GM12878 (cell line): ENCODE data around the gene MYO18B. TPM values are rescaled to one million over a fixed set of nuclear protein-coding genes. Genes with fewer than 3 reads are reported as not detected.

Experiments
- ATAC-seq: fragments of 200-7000 bp; cut with Tn5 transposase; 3 replicates; pipeline ENCODE4 v1.9.1; 2020; ENCODE audit warnings: mild to moderate bottlenecking, moderate library complexity
- BruUV-seq: library from RNA; stranded (reverse); fragments of 400-500 nt; replicated peaks from 2 replicates; lab custom pipeline; 2021; lab: Mats Ljungman, UMichigan
- CTCF ChIA-PET: fragments of 300-600 bp; sonication (Branson Sonifier 250); formaldehyde crosslinking; extraction: SDS; loops from one replicate; lab custom pipeline; 2021; ENCODE audit warnings: inconsistent platforms; lab: Yijun Ruan, JAX
- POLR2A ChIA-PET: fragments of 350-600 bp; formaldehyde crosslinking; extraction: SDS; loops from one replicate; lab custom pipeline; 2021; ENCODE audit warnings: inconsistent platforms; lab: Charles Lee
- RAD21 ChIA-PET: fragments of 300-600 bp; sonication (Branson Sonifier 250); formaldehyde crosslinking; loops from one replicate; lab custom pipeline; 2023; ENCODE audit warnings: antibody characterized with exemption; ENCODE audit not compliant: unreplicated experiment; lab: Charles Lee
- SMC1A ChIA-PET: fragments of 300-600 bp; sonication (Branson Sonifier 250); formaldehyde crosslinking; loops from one replicate; lab custom pipeline; 2023; ENCODE audit not compliant: unreplicated experiment, uncharacterized antibody; lab: Charles Lee
- DNase-seq: peaks from one replicate; pipeline ENCODE4 v3.0.0-alpha.2; 2011; ENCODE audit warnings: low read depth, low spot score
- FAIRE-seq: peaks from 3 replicates; lab custom pipeline; 2011; peaks lifted over from hg19 to GRCh38; lab: Jason Lieb, UNC
- H2AFZ ChIP-seq: 2 replicates; pipeline ENCODE4 v1.6.0; 2011; ENCODE audit warnings: low read depth, low read length, control low read depth; ENCODE audit not compliant: control insufficient read depth
- H3K27ac ChIP-seq: 2 replicates; pipeline ENCODE4 v1.5.1; 2011; ENCODE audit warnings: control low read depth; ENCODE audit not compliant: control insufficient read depth, insufficient read depth
- H3K27me3 ChIP-seq, 2 experiments: replicated peaks in 1 of 2; 2 replicates each; pipeline versions ENCODE4 v1.6.0 to v1.6.1; 2011; ENCODE audit warnings: low read length in 1 of 2; ENCODE audit not compliant: control insufficient read depth in 2 of 2, insufficient read depth in 2 of 2
- H3K36me3 ChIP-seq, 2 experiments: 2 replicates each; pipeline ENCODE4 v1.5.1; 2011; ENCODE audit warnings: low read length in 1 of 2; ENCODE audit not compliant: control insufficient read depth in 2 of 2, insufficient read depth in 2 of 2
- H3K4me1 ChIP-seq: 2 replicates; pipeline ENCODE4 v1.6.1; 2011; ENCODE audit warnings: mild to moderate bottlenecking, low read length, moderate library complexity, mixed read lengths; ENCODE audit not compliant: control insufficient read depth, insufficient read depth
- H3K4me2 ChIP-seq: 2 replicates; pipeline ENCODE4 v1.6.0; 2011; ENCODE audit warnings: control low read depth; ENCODE audit not compliant: control insufficient read depth, insufficient read depth
- H3K4me3 ChIP-seq: fragments of 200-600 bp; sonication (generic); 2 replicates; pipeline ENCODE4 v1.5.1; 2016
- H3K79me2 ChIP-seq: 2 replicates; pipeline ENCODE4 v1.6.0; 2011; ENCODE audit warnings: low read length; ENCODE audit not compliant: control insufficient read depth, insufficient read depth
- H3K9ac ChIP-seq: 2 replicates; pipeline ENCODE4 v1.8.0; 2011; ENCODE audit warnings: low read length, control low read depth, mixed read lengths; ENCODE audit not compliant: control insufficient read depth, insufficient read depth
- H3K9me3 ChIP-seq: replicated peaks from 3 replicates; pipeline ENCODE4 v1.5.1; 2011; ENCODE audit warnings: mild to moderate bottlenecking, low read length; ENCODE audit not compliant: control insufficient read depth, insufficient read depth
- H4K20me1 ChIP-seq: 2 replicates; pipeline ENCODE4 v1.6.0; 2011; ENCODE audit not compliant: control insufficient read depth, insufficient read depth
- ATF2 ChIP-seq: IDR thresholded peaks from 2 replicates; pipeline ENCODE4 v1.6.1; 2012; ENCODE audit warnings: low read length, inconsistent platforms
- BACH1 ChIP-seq: fragments of 450-650 bp; IDR thresholded peaks from 2 replicates; pipeline ENCODE4 v1.6.1; 2017; ENCODE audit warnings: mild to moderate bottlenecking, borderline replicate concordance
- CREM ChIP-seq: IDR thresholded peaks from 2 replicates; pipeline ENCODE4 v1.6.1; 2014; ENCODE audit warnings: antibody characterized with exemption, low read depth
- NFXL1 ChIP-seq: fragments of 450-650 bp; IDR thresholded peaks from 2 replicates; pipeline ENCODE4 v1.6.1; 2017; ENCODE audit warnings: antibody characterized with exemption, mild to moderate bottlenecking, borderline replicate concordance
- POU2F2 ChIP-seq: IDR thresholded peaks from 3 replicates; pipeline ENCODE4 v1.6.1; 2011; ENCODE audit warnings: low read depth, mild to moderate bottlenecking, low read length, borderline replicate concordance
- RFX5 ChIP-seq: IDR thresholded peaks from 2 replicates; pipeline ENCODE4 v1.6.1; 2011; ENCODE audit warnings: low read depth, low read length, improper control_type of control experiment
- TAF1 ChIP-seq: IDR thresholded peaks from 2 replicates; pipeline ENCODE4 v1.6.1; 2011; ENCODE audit warnings: mild to moderate bottlenecking, low read depth, low read length, borderline replicate concordance
- ZNF24 ChIP-seq: fragments of 450-650 bp; IDR thresholded peaks from 2 replicates; pipeline ENCODE4 v1.6.1; 2017; ENCODE audit warnings: antibody characterized with exemption, mild to moderate bottlenecking
- WGBS: methylation state at CpG from one replicate; pipeline ENCODE4 v1.1.6; 2016; ENCODE audit warnings: low lambda C conversion rate; ENCODE audit not compliant: insufficient replicate concordance, insufficient coverage; ENCODE audit errors: missing lambda C conversion rate; 5-methylcytosine and 5-hydroxymethylcytosine counted together
- in situ Hi-C: fragments of 300-500 bp; cut with MboI; formaldehyde crosslinking; loops from 9 replicates; pipeline ENCODE4 v1.14.3; 2018; ENCODE audit warnings: mixed read lengths
- intact Hi-C: fragments of 100-400 bp; cut with micrococcal nuclease; formaldehyde crosslinking; loops from one replicate; pipeline ENCODE4 v1.14.2; 2022; ENCODE audit not compliant: unreplicated experiment
- polyA plus RNA-seq, 11 experiments: library from polyadenylated mRNA; depleted of rRNA in 4 of 11; unstranded in 6 of 11; stranded (reverse) in 5 of 11; fragments of >200 nt; fragmentation: Nextera tagmentation in 4 of 11; fragmentation: Illumina TruSeq in 1 of 11; extraction: Ambion mirVana in 4 of 11; extraction: Trizol in 1 of 11; gene quantifications; 1 replicate in 1 of 11; 2 replicates in 10 of 11; pipeline versions ENCODE4 v1.2.1 to v1.2.3, GENCODE V29; 2011 to 2016; ENCODE audit warnings: inconsistent platforms in 2 of 11, missing spikeins in 2 of 11, low read depth in 1 of 11
- total RNA-seq, 4 experiments: library from RNA; depleted of rRNA in 3 of 4; stranded (reverse); fragments of >200 nt in 3 of 4; fragmentation: Illumina TruSeq in 1 of 4; extraction: Trizol in 1 of 4; gene quantifications; 2 replicates each; pipeline versions ENCODE4 v1.2.1 to v1.2.3, GENCODE V29; 2013 to 2021
- TF ChIP-seq, protein P1 (sequence below): fragments of 450-650 bp; IDR thresholded peaks from 2 replicates; pipeline ENCODE4 v1.6.1; 2018; ENCODE audit warnings: mild to moderate bottlenecking, low read depth, moderate library complexity; ENCODE audit not compliant: partially characterized antibody

Gene MYO18B
- total and polyA plus RNA-seq, 10 of the 15 experiments (the other 5 are each of a cell fraction or from before 2014, with no cell fraction given), result 0.05 to 2.1 (median 0.51) TPM; not detected in 1

- 43% methylated on average over 6 of the region's 6 CpGs for WGBS
- H3K9ac ChIP-seq, result no peak overlapping the region
- intact Hi-C loops (no loop called here), in situ Hi-C loops (no loop called here)
- RAD21 ChIA-PET, result no interaction called here
- SMC1A ChIA-PET, result interaction anchor here (1.1 kb wide), 1 partner anchor 9 kb away, joined by 3 read pairs; no protein-coding TSS in a partner anchor
- no peak for TF ChIP-seq RFX5
- no peak for TF ChIP-seq TAF1
- TF ChIP-seq POU2F2, result no peak
- H3K27me3 ChIP-seq, result no peaks in the 10 kb centered on the region
- no TSS peak for BruUV-seq
- no peak overlapping the region for H3K4me2 ChIP-seq
- H3K4me1 ChIP-seq, result peaks cover 17% of the 10 kb centered on the region
- no peak overlapping the region for H2AFZ ChIP-seq
- ATAC-seq, result no peak
- no peak for DNase-seq
- no peaks in the 10 kb centered on the region for H3K36me3 ChIP-seq
- POLR2A ChIA-PET, result no interaction called here
- no peaks in the 10 kb centered on the region for H4K20me1 ChIP-seq
- CTCF ChIA-PET, result no interaction called here
- no peak for FAIRE-seq
- H3K4me3 ChIP-seq, result no peak overlapping the region
- H3K79me2 ChIP-seq, result no peaks in the 10 kb centered on the region
- no peak overlapping the region for H3K27ac ChIP-seq
- no peaks in the 10 kb centered on the region for H3K9me3 ChIP-seq
These were observed 107.5 kb downstream of the MYO18B start for GRCh38 chr22:25849522-25849921.

- WGBS, result 87% methylated on average over 4 of the region's 4 CpGs
- RAD21 ChIA-PET, result no interaction called here
- FAIRE-seq (no peak), ATAC-seq (no peak), DNase-seq (no peak)
- Histone ChIP-seq H2AFZ (no peak overlapping the region), H3K36me3 (no peaks in the 10 kb centered on the region), H3K79me2 (no peaks in the 10 kb centered on the region), H3K27ac (no peak overlapping the region), H4K20me1 (no peaks in the 10 kb centered on the region), H3K9ac (no peak overlapping the region), H3K9me3 (no peaks in the 10 kb centered on the region), H3K4me1 (peaks cover 10% of the 10 kb centered on the region), H3K4me2 (no peak overlapping the region), H3K4me3 (no peak overlapping the region), H3K27me3 (no peaks in the 10 kb centered on the region)
- no TSS peak for BruUV-seq
- CTCF ChIA-PET, result interaction anchor here (0.9 kb wide), 1 partner anchor 17 kb away, joined by 3 read pairs; no protein-coding TSS in a partner anchor
- intact Hi-C loops, result no loop called here
- in situ Hi-C loops, result no loop called here
- POLR2A ChIA-PET, result no interaction called here
- SMC1A ChIA-PET, result interaction anchor here (1.0 to 1.7 kb wide), 2 partner anchors 13 to 16 kb away, joined by 3 to 5 read pairs; no protein-coding TSS in a partner anchor
- peak; percentile 83 for TF ChIP-seq ZNF24
- TF ChIP-seq, protein P1, sequence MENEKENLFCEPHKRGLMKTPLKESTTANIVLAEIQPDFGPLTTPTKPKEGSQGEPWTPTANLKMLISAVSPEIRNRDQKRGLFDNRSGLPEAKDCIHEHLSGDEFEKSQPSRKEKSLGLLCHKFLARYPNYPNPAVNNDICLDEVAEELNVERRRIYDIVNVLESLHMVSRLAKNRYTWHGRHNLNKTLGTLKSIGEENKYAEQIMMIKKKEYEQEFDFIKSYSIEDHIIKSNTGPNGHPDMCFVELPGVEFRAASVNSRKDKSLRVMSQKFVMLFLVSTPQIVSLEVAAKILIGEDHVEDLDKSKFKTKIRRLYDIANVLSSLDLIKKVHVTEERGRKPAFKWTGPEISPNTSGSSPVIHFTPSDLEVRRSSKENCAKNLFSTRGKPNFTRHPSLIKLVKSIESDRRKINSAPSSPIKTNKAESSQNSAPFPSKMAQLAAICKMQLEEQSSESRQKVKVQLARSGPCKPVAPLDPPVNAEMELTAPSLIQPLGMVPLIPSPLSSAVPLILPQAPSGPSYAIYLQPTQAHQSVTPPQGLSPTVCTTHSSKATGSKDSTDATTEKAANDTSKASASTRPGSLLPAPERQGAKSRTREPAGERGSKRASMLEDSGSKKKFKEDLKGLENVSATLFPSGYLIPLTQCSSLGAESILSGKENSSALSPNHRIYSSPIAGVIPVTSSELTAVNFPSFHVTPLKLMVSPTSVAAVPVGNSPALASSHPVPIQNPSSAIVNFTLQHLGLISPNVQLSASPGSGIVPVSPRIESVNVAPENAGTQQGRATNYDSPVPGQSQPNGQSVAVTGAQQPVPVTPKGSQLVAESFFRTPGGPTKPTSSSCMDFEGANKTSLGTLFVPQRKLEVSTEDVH, result no peak
- TF ChIP-seq BACH1, result no peak
- no peak for TF ChIP-seq NFXL1
- TF ChIP-seq ATF2, result no peak
- no peak for TF ChIP-seq CREM
These were observed 110.2 kb downstream of the MYO18B start for GRCh38 chr22:25852223-25852622.
